OCI-LY7 (cell line): Measurements from ENCODE around the gene NCOA7.

Experiments used
- EZH2phosphoT487 ChIP-seq: fragments of 200-600 bp; sonication (generic); IDR thresholded peaks from 2 replicates; pipeline ENCODE4 v1.6.1; 2018; ENCODE audit warnings: low read depth, borderline replicate concordance, mild to moderate bottlenecking, mixed run types, antibody characterized with exemption, low read length, moderate library complexity, mixed read lengths
- TF ChIP-seq, protein P1 (sequence below): fragments of 200-600 bp; sonication (generic); conservative IDR thresholded peaks from 2 replicates; pipeline ENCODE4 v1.5.1; 2014; ENCODE audit warnings: mild to moderate bottlenecking, antibody characterized with exemption, low read length, moderate library complexity, mixed read lengths

DNA sequence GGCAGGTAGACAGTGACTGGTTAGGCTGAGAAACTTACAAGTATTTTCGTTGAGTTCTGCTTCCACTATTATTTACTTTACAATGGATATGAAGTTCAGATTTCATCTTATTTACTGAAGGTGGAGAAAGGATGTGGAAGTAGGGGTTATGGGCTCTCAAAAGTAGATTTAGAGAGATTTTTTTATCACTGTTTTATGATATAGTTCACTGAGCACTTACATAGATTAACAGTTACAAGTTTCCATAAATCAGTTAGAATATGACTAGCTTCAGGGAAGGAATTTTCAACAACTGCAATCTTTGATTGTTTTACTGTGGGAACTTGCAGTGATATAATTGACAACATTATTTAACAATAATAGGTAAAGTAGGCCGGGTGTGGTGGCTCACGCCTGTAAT, 188.3 kb downstream of the NCOA7 start:
- TF ChIP-seq, protein P1, sequence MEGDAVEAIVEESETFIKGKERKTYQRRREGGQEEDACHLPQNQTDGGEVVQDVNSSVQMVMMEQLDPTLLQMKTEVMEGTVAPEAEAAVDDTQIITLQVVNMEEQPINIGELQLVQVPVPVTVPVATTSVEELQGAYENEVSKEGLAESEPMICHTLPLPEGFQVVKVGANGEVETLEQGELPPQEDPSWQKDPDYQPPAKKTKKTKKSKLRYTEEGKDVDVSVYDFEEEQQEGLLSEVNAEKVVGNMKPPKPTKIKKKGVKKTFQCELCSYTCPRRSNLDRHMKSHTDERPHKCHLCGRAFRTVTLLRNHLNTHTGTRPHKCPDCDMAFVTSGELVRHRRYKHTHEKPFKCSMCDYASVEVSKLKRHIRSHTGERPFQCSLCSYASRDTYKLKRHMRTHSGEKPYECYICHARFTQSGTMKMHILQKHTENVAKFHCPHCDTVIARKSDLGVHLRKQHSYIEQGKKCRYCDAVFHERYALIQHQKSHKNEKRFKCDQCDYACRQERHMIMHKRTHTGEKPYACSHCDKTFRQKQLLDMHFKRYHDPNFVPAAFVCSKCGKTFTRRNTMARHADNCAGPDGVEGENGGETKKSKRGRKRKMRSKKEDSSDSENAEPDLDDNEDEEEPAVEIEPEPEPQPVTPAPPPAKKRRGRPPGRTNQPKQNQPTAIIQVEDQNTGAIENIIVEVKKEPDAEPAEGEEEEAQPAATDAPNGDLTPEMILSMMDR = no peak
- TF ChIP-seq EZH2phosphoT487 = no peak
